GM12891 (cell line): ENCODE measurements around the gene ARHGEF9.

Experiments used
- DNase-seq: peaks from one replicate; pipeline ENCODE4 v3.0.0; 2011; ENCODE audit warnings: low spot score; ENCODE audit not compliant: insufficient read length
- FAIRE-seq: peaks from 2 replicates; lab custom pipeline; 2011; peaks lifted over from hg19 to GRCh38; lab: Jason Lieb, UNC
- PAX5 ChIP-seq: IDR thresholded peaks from 2 replicates; pipeline ENCODE4 v1.6.1; 2011; ENCODE audit warnings: low read length, moderate library complexity, mild to moderate bottlenecking; ENCODE audit not compliant: insufficient read depth, severe bottlenecking
- POLR2A ChIP-seq: IDR thresholded peaks from 2 replicates; pipeline ENCODE4 v1.6.1; 2011; ENCODE audit warnings: low read depth, low read length, control low read depth
- POLR2AphosphoS5 ChIP-seq: IDR thresholded peaks from 2 replicates; pipeline ENCODE4 v1.6.1; 2011; ENCODE audit warnings: low read depth, low read length, control low read depth
- POU2F2 ChIP-seq: IDR thresholded peaks from 2 replicates; pipeline ENCODE4 v1.6.1; 2011; ENCODE audit warnings: low read depth, mild to moderate bottlenecking, control low read depth, low read length, moderate library complexity
- SPI1 ChIP-seq: IDR thresholded peaks from 2 replicates; pipeline ENCODE4 v1.6.1; 2011; ENCODE audit warnings: low read depth, low read length, control low read depth
- TAF1 ChIP-seq: IDR thresholded peaks from 2 replicates; pipeline ENCODE4 v1.6.1; 2011; ENCODE audit warnings: low read depth, low read length, control low read depth

ARHGEF9 gene

GRCh38 chrX:63720293-63720692 is 64.7 kb downstream of the ARHGEF9 start:
- no peak for FAIRE-seq
- DNase-seq, result no peak
- no peak for TF ChIP-seq TAF1
- no peak for TF ChIP-seq POU2F2
- TF ChIP-seq SPI1, result no peak
- no peak for TF ChIP-seq PAX5
- TF ChIP-seq POLR2A, result no peak
- no peak for TF ChIP-seq POLR2AphosphoS5

GRCh38 chrX:63719633-63720032 is 65.4 kb downstream of the ARHGEF9 start:
- FAIRE-seq, result no peak
- no peak for TF ChIP-seq POLR2AphosphoS5
- TF ChIP-seq POLR2A, result no peak
- TF ChIP-seq TAF1, result no peak
- TF ChIP-seq POU2F2, result no peak
- no peak for TF ChIP-seq SPI1
- no peak for TF ChIP-seq PAX5
- no peak for DNase-seq

- FAIRE-seq, result peak; percentile 57
- TF ChIP-seq POLR2AphosphoS5, result no peak
- TF ChIP-seq TAF1, result no peak
- no peak for TF ChIP-seq POLR2A
- no peak for TF ChIP-seq SPI1
- no peak for TF ChIP-seq POU2F2
- TF ChIP-seq PAX5, result no peak
- DNase-seq, result no peak
Observed at GRCh38 chrX:63718010-63718694, 66.9 kb downstream of the ARHGEF9 start.

- no peak for TF ChIP-seq POU2F2
- TF ChIP-seq SPI1, result no peak
- no peak for TF ChIP-seq TAF1
- TF ChIP-seq POLR2AphosphoS5, result no peak
- TF ChIP-seq POLR2A, result no peak
- TF ChIP-seq PAX5, result no peak
- DNase-seq (no peak), FAIRE-seq (no peak)
Observed at GRCh38 chrX:63713526-63713925, 71.5 kb downstream of the ARHGEF9 start.

- FAIRE-seq, result no peak
- DNase-seq, result no peak
Observed at GRCh38 chrX:63708801-63709200, 76.2 kb downstream of the ARHGEF9 start.

GRCh38 chrX:63702556-63702955 is 82.5 kb downstream of the ARHGEF9 start:
- no peak for FAIRE-seq
- no peak for DNase-seq
- TF ChIP-seq TAF1, result no peak
- TF ChIP-seq POLR2AphosphoS5, result no peak
- TF ChIP-seq POLR2A, result no peak
- TF ChIP-seq PAX5, result no peak
- no peak for TF ChIP-seq POU2F2
- no peak for TF ChIP-seq SPI1

More at GRCh38 chrX:63708801-63709200, 76.2 kb downstream of the ARHGEF9 start:
- TF ChIP-seq POLR2A (no peak), POLR2AphosphoS5 (no peak), PAX5 (no peak), TAF1 (no peak), SPI1 (no peak), POU2F2 (no peak)

GRCh38 chrX:63686878-63687714 is 97.9 kb downstream of the ARHGEF9 start:
- TF ChIP-seq SPI1 (no peak), TAF1 (no peak), POLR2AphosphoS5 (no peak), POU2F2 (no peak), POLR2A (no peak), PAX5 (no peak)
- FAIRE-seq, result peak; percentile 82
- no peak for DNase-seq

GRCh38 chrX:63680423-63680822 is 104.6 kb downstream of the ARHGEF9 start:
- FAIRE-seq (no peak), DNase-seq (no peak)
- TF ChIP-seq PAX5 (no peak), POU2F2 (no peak), POLR2A (no peak), TAF1 (no peak), SPI1 (no peak), POLR2AphosphoS5 (no peak)

- TF ChIP-seq POLR2AphosphoS5 (no peak), POLR2A (no peak), POU2F2 (no peak), SPI1 (no peak), TAF1 (no peak), PAX5 (no peak)
- DNase-seq (no peak), FAIRE-seq (peak; percentile 43)
Observed at GRCh38 chrX:63679432-63679831, 105.6 kb downstream of the ARHGEF9 start.

- DNase-seq (no peak), FAIRE-seq (no peak)
- TF ChIP-seq POU2F2, result no peak
- no peak for TF ChIP-seq POLR2AphosphoS5
- TF ChIP-seq SPI1, result no peak
- no peak for TF ChIP-seq POLR2A
- no peak for TF ChIP-seq TAF1
- TF ChIP-seq PAX5, result no peak
Observed at GRCh38 chrX:63675716-63676115, 109.3 kb downstream of the ARHGEF9 start.
